HG02678 (cell line): Measurements from ENCODE around the gene RAB40C.
A peak's percentile ranks its signal among the peaks of the same experiment; 100 is the strongest.

ENCODE experiments used
- ATAC-seq: cut with Tn5 transposase; IDR thresholded peaks from one replicate; pipeline ENCODE4 v1.9.1; 2021; ENCODE audit warnings: mild to moderate bottlenecking, moderate library complexity; ENCODE audit not compliant: unreplicated experiment

The RAB40C gene

GRCh38 chr16:574021-574760 is 15.7 kb upstream of the RAB40C start:
- no peak for ATAC-seq

- ATAC-seq: no peak
Observed at GRCh38 chr16:575354-576196, 14.3 kb upstream of the RAB40C start.

GRCh38 chr16:576197-576822 is 13.6 kb upstream of the RAB40C start:
- ATAC-seq: no peak

- no peak for ATAC-seq
Observed at GRCh38 chr16:576823-577201, 13.1 kb upstream of the RAB40C start.

GRCh38 chr16:577796-578195 is 12.1 kb upstream of the RAB40C start:
- ATAC-seq: no peak

GRCh38 chr16:578232-578869 is 11.5 kb upstream of the RAB40C start:
- ATAC-seq: no peak

GRCh38 chr16:578870-579405 is 10.9 kb upstream of the RAB40C start:
- no peak for ATAC-seq

- no peak for ATAC-seq
Observed at GRCh38 chr16:580141-580945, 9.5 kb upstream of the RAB40C start.

DNA sequence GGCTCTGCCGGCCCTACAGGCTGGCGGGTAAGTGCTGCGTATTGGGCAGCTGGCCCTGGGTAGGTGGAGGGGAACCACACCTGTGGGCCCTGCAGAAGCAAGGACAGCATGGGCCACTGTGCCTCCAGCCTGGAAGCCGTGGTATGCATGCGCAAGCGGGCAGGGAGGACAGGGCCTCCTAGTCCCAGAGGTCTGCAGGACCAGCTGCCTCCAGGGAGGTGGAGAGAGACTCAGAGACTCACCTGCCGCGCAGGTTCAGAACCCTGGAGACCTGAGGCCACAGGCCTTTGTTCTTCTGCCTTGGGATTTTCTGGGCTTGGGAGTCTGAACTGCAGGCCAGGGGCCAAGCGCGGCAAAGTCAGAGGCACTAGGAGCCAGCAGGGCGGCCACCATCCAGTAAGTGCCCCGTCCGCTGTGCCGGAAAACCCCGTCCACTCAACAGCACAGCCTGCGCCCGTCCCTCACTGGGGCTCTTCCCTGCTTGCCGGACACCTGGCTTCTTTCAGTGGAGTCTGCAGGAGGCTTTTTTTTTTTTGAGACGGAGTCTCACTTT is 8.8 kb upstream of the RAB40C start:
- ATAC-seq: no peak

- no peak for ATAC-seq
Observed at GRCh38 chr16:582218-582613, 7.7 kb upstream of the RAB40C start.

GRCh38 chr16:582614-583331 is 7.1 kb upstream of the RAB40C start:
- ATAC-seq: no peak

DNA sequence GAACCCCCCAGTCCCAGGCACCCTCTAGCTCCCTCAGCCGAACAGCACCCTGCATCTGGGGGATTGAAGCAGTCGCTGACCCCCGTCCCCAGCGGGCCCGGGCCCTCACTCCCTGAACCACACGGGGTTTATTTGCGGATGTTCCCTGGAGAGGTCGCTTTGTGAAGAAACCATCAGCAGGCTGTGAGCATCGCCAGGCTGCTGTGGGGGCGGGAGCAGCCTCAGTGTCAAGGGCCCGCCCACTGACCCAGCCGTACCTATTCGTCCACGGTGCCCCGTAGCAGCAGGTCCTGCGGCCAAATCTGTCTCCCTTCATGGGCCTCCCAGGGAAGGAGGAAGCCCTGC is 6.4 kb upstream of the RAB40C start:
- no peak for ATAC-seq

DNA sequence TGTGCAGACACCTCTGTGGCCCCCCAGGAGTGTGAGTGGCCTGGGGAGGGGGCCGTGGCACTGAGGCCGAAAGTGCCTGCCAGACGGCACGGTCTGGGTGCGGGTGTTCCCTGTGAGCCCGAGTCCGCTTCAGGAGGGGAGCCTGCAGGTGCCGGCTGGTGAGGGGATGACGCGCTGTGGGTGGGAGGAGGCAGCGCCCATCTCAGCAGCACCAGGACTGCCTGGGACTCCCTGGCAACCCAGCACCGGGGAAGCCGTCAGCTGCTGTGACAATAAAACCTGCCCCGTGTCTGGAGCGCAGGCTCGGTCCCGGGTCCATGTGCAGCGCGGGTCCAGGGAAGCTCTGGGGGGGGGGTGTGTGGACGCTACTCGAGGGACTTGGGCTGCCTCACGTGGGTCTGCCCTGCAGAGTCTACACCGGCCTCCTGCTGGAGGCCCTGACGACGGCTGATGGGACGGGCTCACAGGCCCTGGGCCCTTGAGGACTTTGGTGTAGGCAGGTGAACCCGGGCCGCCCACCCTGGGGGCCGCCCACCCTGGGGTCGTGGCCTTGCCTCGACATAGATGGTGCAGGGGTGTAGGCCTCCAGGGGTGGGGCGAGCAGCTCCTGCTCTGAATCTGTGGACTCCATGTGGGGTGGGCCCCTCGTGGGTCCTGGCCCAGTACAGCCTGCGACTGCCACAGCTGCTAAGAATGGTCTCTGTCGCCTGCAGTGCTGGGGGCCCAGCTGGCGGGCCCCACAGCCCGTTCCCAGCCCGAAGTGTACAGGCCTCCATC is 5.9 kb upstream of the RAB40C start:
- no peak for ATAC-seq

- no peak for ATAC-seq
Observed at GRCh38 chr16:585351-585750, 4.5 kb upstream of the RAB40C start.

- no peak for ATAC-seq
Observed at GRCh38 chr16:586047-586644, 3.7 kb upstream of the RAB40C start.

- ATAC-seq: no peak
Observed at GRCh38 chr16:586645-587590, 2.9 kb upstream of the RAB40C start.

GRCh38 chr16:588639-588888 is 1.3 kb upstream of the RAB40C start:
- peak; percentile 1 for ATAC-seq
